CD14-positive monocyte (primary cell): ENCODE measurements around the gene NME8. TPM values are rescaled to one million over a fixed set of nuclear protein-coding genes. Genes with fewer than 3 reads are reported as not detected.

ENCODE experiments used
- DNase-seq, 3 donors: peaks; one replicate each; pipeline ENCODE4 v3.0.0-alpha.2; 2011 to 2022
- H2AFZ ChIP-seq: 2 replicates; pipeline ENCODE4 v1.6.0; 2012; ENCODE audit warnings: mild to moderate bottlenecking, low read depth, low read length, inconsistent platforms; ENCODE audit not compliant: insufficient read depth, poor library complexity, severe bottlenecking
- H3K27ac ChIP-seq, 2 donors: 1 replicate in 1 of 2; 2 replicates in 1 of 2; pipeline ENCODE4 v1.5.1; 2012 to 2013; ENCODE audit warnings: low read length in 2 of 2, control low read depth in 1 of 2, inconsistent platforms in 1 of 2, low read depth in 1 of 2, mild to moderate bottlenecking in 1 of 2
- H3K27me3 ChIP-seq, 2 donors: one replicate each; pipeline versions ENCODE4 v1.6.0 to v1.6.1; 2011 to 2013; ENCODE audit warnings: low read length in 2 of 2; ENCODE audit not compliant: control insufficient read depth in 2 of 2, insufficient read depth in 2 of 2
- H3K36me3 ChIP-seq, 2 donors: replicated peaks in 1 of 2; 1 replicate in 1 of 2; 2 replicates in 1 of 2; pipeline versions ENCODE4 v1.5.1 to v1.6.1; 2012 to 2013; ENCODE audit warnings: low read length in 2 of 2, control low read depth in 1 of 2, inconsistent platforms in 1 of 2, mild to moderate bottlenecking in 1 of 2; ENCODE audit not compliant: insufficient read depth in 2 of 2, control insufficient read depth in 1 of 2
- H3K4me1 ChIP-seq, 2 donors: 1 replicate in 1 of 2; 2 replicates in 1 of 2; pipeline versions ENCODE4 v1.5.1 to v1.6.1; 2012 to 2013; ENCODE audit warnings: low read length in 2 of 2, control low read depth in 1 of 2, inconsistent platforms in 1 of 2, mild to moderate bottlenecking in 1 of 2, moderate library complexity in 1 of 2; ENCODE audit not compliant: insufficient read depth in 2 of 2, control insufficient read depth in 1 of 2
- H3K4me2 ChIP-seq: replicated peaks from 2 replicates; pipeline ENCODE3; 2012; ENCODE audit warnings: low read length, moderate library complexity, mild to moderate bottlenecking; ENCODE audit not compliant: poor library complexity, severe bottlenecking; ENCODE audit errors: extremely low read depth
- H3K4me3 ChIP-seq, 3 experiments: fragments of 200-600 bp in 1 of 3; sonication (generic) in 1 of 3; replicated peaks in 1 of 3; 1 replicate in 2 of 3; 2 replicates in 1 of 3; pipeline ENCODE4 v1.5.1; 2011 to 2013; ENCODE audit warnings: low read length in 3 of 3, mild to moderate bottlenecking in 3 of 3, control low read depth in 2 of 3, low read depth in 2 of 3, inconsistent platforms in 1 of 3, moderate library complexity in 1 of 3
- H3K79me2 ChIP-seq: 2 replicates; pipeline ENCODE4 v1.6.0; 2012; ENCODE audit warnings: mild to moderate bottlenecking, control low read depth, inconsistent platforms, low read length, moderate library complexity; ENCODE audit not compliant: insufficient read depth
- H3K9ac ChIP-seq: 2 replicates; pipeline ENCODE4 v1.6.0; 2017; ENCODE audit warnings: low read length, mild to moderate bottlenecking; ENCODE audit not compliant: insufficient read depth, poor library complexity, severe bottlenecking
- H3K9me3 ChIP-seq, 2 donors: replicated peaks in 1 of 2; 1 replicate in 1 of 2; 2 replicates in 1 of 2; pipeline versions ENCODE4 v1.5.1 to v1.6.1; 2012 to 2013; ENCODE audit warnings: low read length in 2 of 2, control low read depth in 1 of 2; ENCODE audit not compliant: control insufficient read depth in 1 of 2, insufficient read depth in 1 of 2
- H4K20me1 ChIP-seq: 2 replicates; pipeline ENCODE4 v1.6.0; 2012; ENCODE audit warnings: mild to moderate bottlenecking, low read length, control low read depth, moderate library complexity; ENCODE audit not compliant: insufficient read depth
- H3K27ac Mint-ChIP-seq, 7 donors: one replicate each; pipeline ENCODE4 v1.8.0; 2020; ENCODE audit warnings: mild to moderate bottlenecking in 7 of 7, mixed read lengths in 7 of 7, moderate library complexity in 6 of 7, inconsistent platforms in 2 of 7
- H3K27me3 Mint-ChIP-seq, 3 donors: one replicate each; pipeline ENCODE4 v1.8.0; 2021 to 2022; ENCODE audit warnings: low read depth in 3 of 3, mild to moderate bottlenecking in 3 of 3, mixed read lengths in 3 of 3, moderate library complexity in 3 of 3, inconsistent platforms in 1 of 3
- H3K36me3 Mint-ChIP-seq, 2 donors: one replicate each; pipeline ENCODE4 v1.8.0; 2020; ENCODE audit warnings: mixed read lengths in 2 of 2, inconsistent platforms in 1 of 2, mild to moderate bottlenecking in 1 of 2
- H3K4me1 Mint-ChIP-seq: one replicate; pipeline ENCODE4 v1.8.0; 2020; ENCODE audit warnings: mild to moderate bottlenecking, mixed read lengths
- H3K4me3 Mint-ChIP-seq, 2 donors: one replicate each; pipeline ENCODE4 v1.8.0; 2020; ENCODE audit warnings: mild to moderate bottlenecking in 2 of 2, mixed read lengths in 2 of 2, moderate library complexity in 1 of 2
- H3K9me3 Mint-ChIP-seq, 7 donors: one replicate each; pipeline ENCODE4 v1.8.0; 2020 to 2022; ENCODE audit warnings: mixed read lengths in 7 of 7, mild to moderate bottlenecking in 6 of 7, moderate library complexity in 6 of 7, inconsistent platforms in 2 of 7
- CTCF ChIP-seq: fragments of 200-600 bp; IDR thresholded peaks from one replicate; pipeline ENCODE4 v1.8.0; 2022; ENCODE audit warnings: antibody characterized with exemption, mild to moderate bottlenecking
- WGBS: methylation state at CpG from one replicate; pipeline ENCODE4 v1.1.5; 2013; ENCODE audit warnings: missing lambda C conversion rate; ENCODE audit not compliant: insufficient coverage; 5-methylcytosine and 5-hydroxymethylcytosine counted together
- intact Hi-C, 2 donors: fragments of 100-400 bp; cut with micrococcal nuclease; formaldehyde crosslinking; loops; one replicate each; pipeline versions ENCODE4 v1.15.0 to v1.15.1; 2023
- polyA plus RNA-seq, 3 donors: library from polyadenylated mRNA; depleted of rRNA in 1 of 3; unstranded in 2 of 3; stranded (reverse) in 1 of 3; fragments of 300-500 nt in 2 of 3; fragments of >200 nt in 1 of 3; fragmentation: Illumina TruSeq in 2 of 3; gene quantifications; 1 replicate in 2 of 3; 2 replicates in 1 of 3; pipeline ENCODE4 v1.2.3, GENCODE V29; 2012 to 2021

The NME8 gene
- polyA plus RNA-seq, 3 donors, result 3.2 to 8.8 (median 4.8) TPM

GRCh38 chr7:37908221-37908788 lies 59.9 kb downstream of the NME8 start:
- no peaks in the 10 kb centered on the region for H3K36me3 ChIP-seq
- WGBS, result 100% methylated on average over 1 of the region's 1 CpG
- H3K9me3 ChIP-seq, result no peaks in the 10 kb centered on the region
- Mint-ChIP-seq H3K27me3 (peaks cover 0 to 4% (median 2%) of the 10 kb centered on the region in 3 donors), H3K36me3 (no peaks in the 10 kb centered on the region), H3K4me3 (no peak overlapping the region), H3K9me3 (no peaks in the 10 kb centered on the region), H3K4me1 (no peaks in the 10 kb centered on the region), H3K27ac (no peak overlapping the region)
- no peaks in the 10 kb centered on the region for H4K20me1 ChIP-seq
- H3K27me3 ChIP-seq, result no peaks in the 10 kb centered on the region
- intact Hi-C loops, result no loop called here
- H2AFZ ChIP-seq, result no peak overlapping the region
- H3K9ac ChIP-seq, result no peak overlapping the region
- H3K27ac ChIP-seq, result no peak overlapping the region
- no peak overlapping the region for H3K4me3 ChIP-seq
- no peak overlapping the region for H3K4me2 ChIP-seq
- H3K4me1 ChIP-seq, result no peaks in the 10 kb centered on the region
- no peak for TF ChIP-seq CTCF
- no peaks in the 10 kb centered on the region for H3K79me2 ChIP-seq
- no peak for DNase-seq

GRCh38 chr7:37912756-37913155 lies 64.4 kb downstream of the NME8 start:
- no peaks in the 10 kb centered on the region for H3K36me3 ChIP-seq
- H3K36me3 Mint-ChIP-seq, result no peaks in the 10 kb centered on the region
- H3K9ac ChIP-seq, result no peak overlapping the region
- peaks cover 25 to 26% of the 10 kb centered on the region in 2 donors for H3K4me1 ChIP-seq
- WGBS, result 100% methylated on average over 1 of the region's 2 CpGs
- peaks cover 27% of the 10 kb centered on the region for H3K4me1 Mint-ChIP-seq
- no peak overlapping the region for H2AFZ ChIP-seq
- H3K4me3 ChIP-seq, result no peak overlapping the region
- peaks cover 19 to 29% (median 22%) of the 10 kb centered on the region in 3 donors for H3K27me3 Mint-ChIP-seq
- intact Hi-C loops, result no loop called here
- H3K9me3 Mint-ChIP-seq, result peaks cover 0 to 3% (median 0%) of the 10 kb centered on the region in 7 donors
- H3K27ac Mint-ChIP-seq, result no peak overlapping the region
- H4K20me1 ChIP-seq, result no peaks in the 10 kb centered on the region
- TF ChIP-seq CTCF, result no peak
- no peak overlapping the region for H3K4me3 Mint-ChIP-seq
- H3K27me3 ChIP-seq, result peaks cover 14 to 24% of the 10 kb centered on the region in 2 donors
- DNase-seq, result no peak
- H3K79me2 ChIP-seq, result no peaks in the 10 kb centered on the region
- H3K4me2 ChIP-seq, result no peak overlapping the region
- H3K9me3 ChIP-seq, result no peaks in the 10 kb centered on the region
- no peak overlapping the region for H3K27ac ChIP-seq
